ENCODE measurements around the gene MYH3. TPM values are rescaled to one million over a fixed set of nuclear protein-coding genes. Genes with fewer than 3 reads are reported as not detected.
A peak's percentile ranks its signal among the peaks of the same experiment; 100 is the strongest.

The MYH3 gene
- total RNA-seq, 2 donors from 2014 or later: 1.6 to 4.0 TPM

- H3K27ac ChIP-seq: no peak overlapping the region
- WGBS, 2 donors: 50 to 57% methylated on average over 6 of the region's 6 CpGs
- no peak for TF ChIP-seq POLR2A (IDR thresholded peaks at IDR 0.05)
- peak; percentile 24 to 64 (median 55) for TF ChIP-seq CTCF (IDR thresholded peaks at IDR 0.05)
- no peak overlapping the region for H3K4me3 ChIP-seq
- H3K27me3 ChIP-seq: no peaks in the 10 kb centered on the region
- no peaks in the 10 kb centered on the region for H3K36me3 ChIP-seq (replicated peaks in 1 of 2; ENCODE audit: insufficient read depth in 1 of 2, low read depth in 2 of 2)
- no peaks in the 10 kb centered on the region for H3K4me1 ChIP-seq
- ATAC-seq (peak; percentile 47), DNase-seq (peak in 3 of 4 donors; percentile 28 to 35 (median 29))
- intact Hi-C loops (cut with DNase I): no loop called here
- no peaks in the 10 kb centered on the region for H3K9me3 ChIP-seq
These were observed 42.5 kb downstream of the MYH3 start for GRCh38 chr17:10614536-10615155.

- Histone ChIP-seq H3K36me3 (replicated peaks in 1 of 2; ENCODE audit: insufficient read depth in 1 of 2, low read depth in 2 of 2) (no peaks in the 10 kb centered on the region), H3K27ac (no peak overlapping the region), H3K9me3 (no peaks in the 10 kb centered on the region), H3K27me3 (no peaks in the 10 kb centered on the region), H3K4me3 (no peak overlapping the region), H3K4me1 (no peaks in the 10 kb centered on the region)
- TF ChIP-seq CTCF (IDR thresholded peaks at IDR 0.05) (no peak), POLR2A (IDR thresholded peaks at IDR 0.05) (no peak)
- ATAC-seq (no peak), DNase-seq (no peak)
- intact Hi-C loops (cut with DNase I): no loop called here
- 59 to 71% methylated on average over 15 to 16 of the region's 16 CpGs for WGBS, 2 donors
These were observed 43.2 kb downstream of the MYH3 start for GRCh38 chr17:10613775-10614513.

GRCh38 chr17:10612957-10613744, 44.0 kb downstream of the MYH3 start:
- no peak overlapping the region for H3K4me3 ChIP-seq
- intact Hi-C loops (cut with DNase I): no loop called here
- ATAC-seq (no peak), DNase-seq (no peak)
- no peaks in the 10 kb centered on the region for H3K4me1 ChIP-seq
- H3K36me3 ChIP-seq (replicated peaks in 1 of 2; ENCODE audit: insufficient read depth in 1 of 2, low read depth in 2 of 2): no peaks in the 10 kb centered on the region
- no peak overlapping the region for H3K27ac ChIP-seq
- no peak for TF ChIP-seq CTCF (IDR thresholded peaks at IDR 0.05)
- TF ChIP-seq POLR2A (IDR thresholded peaks at IDR 0.05): no peak
- H3K9me3 ChIP-seq: no peaks in the 10 kb centered on the region
- H3K27me3 ChIP-seq: no peaks in the 10 kb centered on the region
- 67 to 73% methylated on average over 6 of the region's 6 CpGs for WGBS, 2 donors

- Histone ChIP-seq H3K27me3 (no peaks in the 10 kb centered on the region), H3K9me3 (no peaks in the 10 kb centered on the region), H3K36me3 (replicated peaks in 1 of 2; ENCODE audit: insufficient read depth in 1 of 2, low read depth in 2 of 2) (no peaks in the 10 kb centered on the region), H3K27ac (no peak overlapping the region), H3K4me1 (no peaks in the 10 kb centered on the region), H3K4me3 (no peak overlapping the region)
- ATAC-seq (no peak), DNase-seq (no peak)
- intact Hi-C loops (cut with DNase I): no loop called here
- WGBS, 2 donors: 51 to 59% methylated on average over 8 of the region's 8 CpGs
- no peak for TF ChIP-seq CTCF (IDR thresholded peaks at IDR 0.05)
These were observed 46.2 kb downstream of the MYH3 start for GRCh38 chr17:10610884-10611283.

Measured in body of pancreas (tissue), 4 donors.